BJ (cell line): ENCODE data around the gene PLCXD1. TPM values are rescaled to one million over a fixed set of nuclear protein-coding genes. Genes with fewer than 3 reads are reported as not detected.
"Not testable (repeated sequence)": the region's sequence is repeated elsewhere in the genome, so short reads cannot be mapped to it uniquely, and the experiment has no call there.

Experiments
- CTCF ChIA-PET: fragments of 350-600 bp; formaldehyde crosslinking; extraction: SDS; loops from one replicate; lab custom pipeline; 2021; ENCODE audit warnings: antibody characterized with exemption, inconsistent platforms; lab: Yijun Ruan, JAX
- POLR2A ChIA-PET: fragments of 300-600 bp; sonication (Branson Sonifier 250); formaldehyde crosslinking; extraction: SDS; loops from one replicate; lab custom pipeline; 2021; ENCODE audit warnings: antibody characterized with exemption; lab: Charles Lee
- DNase-seq: peaks from one replicate; pipeline ENCODE4 v3.0.0-alpha.2; 2011; ENCODE audit warnings: low read depth
- H3K27me3 ChIP-seq: 2 replicates; pipeline ENCODE4 v1.6.0; 2011; ENCODE audit warnings: low read length; ENCODE audit not compliant: control insufficient read depth, insufficient read depth
- H3K36me3 ChIP-seq: 2 replicates; pipeline ENCODE4 v1.5.1; 2011; ENCODE audit warnings: low read length; ENCODE audit not compliant: control insufficient read depth, insufficient read depth
- H3K4me3 ChIP-seq: 2 replicates; pipeline ENCODE4 v1.5.1; 2011; ENCODE audit warnings: low read depth, mild to moderate bottlenecking, control low read depth, low read length
- polyA plus RNA-seq: library from polyadenylated mRNA; depleted of rRNA; stranded (reverse); fragments of >200 nt; gene quantifications from 2 replicates; pipeline ENCODE4 v1.2.3, GENCODE V29; 2011
- TF ChIP-seq, protein P1 (sequence below): IDR thresholded peaks from 2 replicates; pipeline ENCODE4 v1.5.1; 2011; ENCODE audit warnings: low read depth, mild to moderate bottlenecking, control low read depth, inconsistent platforms, low read length, moderate library complexity; ENCODE audit not compliant: insufficient read depth

Gene PLCXD1
- polyA plus RNA-seq, 1 experiment = 6.4 TPM

GRCh38 chrX:262381-262909, 18.7 kb upstream of the PLCXD1 start:
- no peak for DNase-seq
- TF ChIP-seq, protein P1, sequence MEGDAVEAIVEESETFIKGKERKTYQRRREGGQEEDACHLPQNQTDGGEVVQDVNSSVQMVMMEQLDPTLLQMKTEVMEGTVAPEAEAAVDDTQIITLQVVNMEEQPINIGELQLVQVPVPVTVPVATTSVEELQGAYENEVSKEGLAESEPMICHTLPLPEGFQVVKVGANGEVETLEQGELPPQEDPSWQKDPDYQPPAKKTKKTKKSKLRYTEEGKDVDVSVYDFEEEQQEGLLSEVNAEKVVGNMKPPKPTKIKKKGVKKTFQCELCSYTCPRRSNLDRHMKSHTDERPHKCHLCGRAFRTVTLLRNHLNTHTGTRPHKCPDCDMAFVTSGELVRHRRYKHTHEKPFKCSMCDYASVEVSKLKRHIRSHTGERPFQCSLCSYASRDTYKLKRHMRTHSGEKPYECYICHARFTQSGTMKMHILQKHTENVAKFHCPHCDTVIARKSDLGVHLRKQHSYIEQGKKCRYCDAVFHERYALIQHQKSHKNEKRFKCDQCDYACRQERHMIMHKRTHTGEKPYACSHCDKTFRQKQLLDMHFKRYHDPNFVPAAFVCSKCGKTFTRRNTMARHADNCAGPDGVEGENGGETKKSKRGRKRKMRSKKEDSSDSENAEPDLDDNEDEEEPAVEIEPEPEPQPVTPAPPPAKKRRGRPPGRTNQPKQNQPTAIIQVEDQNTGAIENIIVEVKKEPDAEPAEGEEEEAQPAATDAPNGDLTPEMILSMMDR = no peak
- ChIA-PET POLR2A (no interaction called here), CTCF (no interaction called here)
- H3K4me3 ChIP-seq = no peak overlapping the region
- H3K36me3 ChIP-seq = no peaks in the 10 kb centered on the region
- no peaks in the 10 kb centered on the region for H3K27me3 ChIP-seq

DNA sequence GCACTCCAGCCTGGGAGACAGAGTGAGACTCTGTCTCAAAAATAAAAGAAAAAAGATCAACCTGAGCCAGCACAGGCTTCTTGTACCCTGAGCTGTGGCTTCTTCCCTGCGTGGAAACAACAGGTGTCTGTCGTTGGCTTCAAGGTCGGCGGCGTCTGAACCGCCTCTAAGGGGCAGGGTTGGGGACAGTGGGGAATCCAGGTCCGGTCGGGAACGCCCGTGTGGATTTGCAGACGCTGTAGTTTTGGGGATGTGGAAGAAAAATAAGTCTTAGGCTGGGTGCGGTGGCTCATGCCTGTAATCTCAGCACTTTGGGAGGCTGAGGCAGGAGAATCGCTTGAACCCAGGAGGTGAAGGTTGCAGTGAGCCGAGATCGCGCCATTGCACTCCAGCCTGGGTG, 17.2 kb upstream of the PLCXD1 start:
- H3K27me3 ChIP-seq, CTCF ChIA-PET, H3K36me3 ChIP-seq, DNase-seq, POLR2A ChIA-PET, H3K4me3 ChIP-seq: not testable (repeated sequence)

DNA sequence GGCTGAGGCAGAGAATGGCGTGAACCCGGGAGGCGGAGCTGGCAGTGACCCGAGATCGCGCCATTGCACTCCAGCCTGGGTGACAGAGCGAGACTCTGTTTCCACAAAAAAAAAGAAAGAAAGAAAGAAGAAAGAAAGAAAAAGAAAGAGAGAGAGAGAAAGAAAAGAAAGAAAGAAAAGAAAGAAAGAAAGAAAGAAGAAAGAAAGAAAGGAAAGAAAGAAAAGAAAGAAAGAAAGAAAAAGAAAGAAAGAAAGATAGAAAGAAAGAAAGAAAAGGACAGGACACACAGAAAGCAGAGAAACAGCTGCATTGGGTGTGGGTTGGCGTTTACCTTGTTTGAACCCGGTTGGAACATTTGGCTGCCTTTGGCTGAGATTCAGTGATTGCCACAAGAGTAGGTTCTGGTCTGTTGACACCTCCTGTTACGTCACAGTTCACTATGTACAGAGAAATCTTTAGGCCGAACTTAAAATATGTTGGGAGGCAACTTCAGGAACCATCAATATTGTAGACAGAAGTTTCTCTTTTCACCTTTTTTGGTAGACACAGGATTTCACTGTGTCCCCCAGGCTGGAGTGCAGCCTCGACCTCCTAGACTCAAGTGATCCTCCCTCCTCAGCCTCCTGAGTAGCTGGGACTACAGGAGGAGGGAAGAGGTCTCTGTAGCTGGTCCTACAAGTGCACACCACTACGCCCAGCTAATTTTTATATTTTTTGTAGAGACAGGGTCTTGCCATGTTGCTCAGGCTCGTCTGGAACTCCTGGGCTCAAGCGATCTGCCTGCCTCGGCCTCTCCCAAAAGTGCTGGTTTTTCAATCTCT, 16.3 kb upstream of the PLCXD1 start:
- no peak for DNase-seq
- no peaks in the 10 kb centered on the region for H3K36me3 ChIP-seq
- POLR2A ChIA-PET = no interaction called here
- H3K4me3 ChIP-seq = no peak overlapping the region
- CTCF ChIA-PET = no interaction called here
- TF ChIP-seq, protein P1 = no peak
- no peaks in the 10 kb centered on the region for H3K27me3 ChIP-seq

DNA sequence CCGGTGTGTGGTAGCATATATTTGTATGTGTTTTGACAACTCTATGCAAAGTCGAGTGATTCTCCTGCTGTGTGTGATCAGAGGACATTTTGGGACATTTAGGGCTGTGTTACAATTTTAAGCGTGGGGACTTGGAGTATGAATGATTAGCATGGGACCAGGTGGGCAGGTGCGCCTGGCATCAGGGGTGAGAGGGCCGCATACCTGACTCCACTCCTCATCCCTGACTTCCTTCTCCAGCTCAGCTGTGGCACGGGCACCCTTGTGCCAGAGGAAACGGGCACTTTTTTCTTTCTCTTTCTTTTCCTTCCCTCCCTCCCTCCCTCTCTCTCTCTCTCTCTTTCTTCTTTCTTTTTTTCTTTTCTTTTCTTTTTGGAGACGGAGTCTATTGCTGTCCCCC, 15.7 kb upstream of the PLCXD1 start:
- no peaks in the 10 kb centered on the region for H3K36me3 ChIP-seq
- no peak for DNase-seq
- no peak overlapping the region for H3K4me3 ChIP-seq
- TF ChIP-seq, protein P1 = no peak
- CTCF ChIA-PET = no interaction called here
- POLR2A ChIA-PET = no interaction called here
- H3K27me3 ChIP-seq = no peaks in the 10 kb centered on the region

- POLR2A ChIA-PET = no interaction called here
- Histone ChIP-seq H3K27me3 (no peaks in the 10 kb centered on the region), H3K4me3 (no peak overlapping the region), H3K36me3 (no peaks in the 10 kb centered on the region)
- no peak for DNase-seq
- CTCF ChIA-PET = no interaction called here
- TF ChIP-seq, protein P1 = no peak
Measured at GRCh38 chrX:267771-268261, 13.4 kb upstream of the PLCXD1 start.
